ENCODE measurements around the gene ERP44.

ERP44 gene

GRCh38 chr9:99977033-99977792, 121.6 kb downstream of the ERP44 start:
- no peak for TF ChIP-seq CTCF (conservative IDR thresholded peaks at IDR 0.05; ENCODE audit: low read depth, low read length)
- no peak overlapping the region for H3K4me3 ChIP-seq (ENCODE audit: low read length)
- DNase-seq (ENCODE audit: low read depth), result no peak

GRCh38 chr9:99973455-99973854, 125.3 kb downstream of the ERP44 start:
- no peak overlapping the region for H3K4me3 ChIP-seq (ENCODE audit: low read length)
- no peak for TF ChIP-seq CTCF (conservative IDR thresholded peaks at IDR 0.05; ENCODE audit: low read depth, low read length)
- no peak for DNase-seq (ENCODE audit: low read depth)

- no peak overlapping the region for H3K4me3 ChIP-seq (ENCODE audit: low read length)
- no peak for TF ChIP-seq CTCF (conservative IDR thresholded peaks at IDR 0.05; ENCODE audit: low read depth, low read length)
- no peak for DNase-seq (ENCODE audit: low read depth)
Measured at GRCh38 chr9:99971410-99971809, 127.4 kb downstream of the ERP44 start.

- no peak for DNase-seq (ENCODE audit: low read depth)
- TF ChIP-seq CTCF (conservative IDR thresholded peaks at IDR 0.05; ENCODE audit: low read depth, low read length), result no peak
- no peak overlapping the region for H3K4me3 ChIP-seq (ENCODE audit: low read length)
Measured at GRCh38 chr9:99970481-99970880, 128.3 kb downstream of the ERP44 start.

GRCh38 chr9:99967457-99967856, 131.3 kb downstream of the ERP44 start:
- no peak for TF ChIP-seq CTCF (conservative IDR thresholded peaks at IDR 0.05; ENCODE audit: low read depth, low read length)
- H3K4me3 ChIP-seq (ENCODE audit: low read length), result no peak overlapping the region
- DNase-seq (ENCODE audit: low read depth), result no peak

- TF ChIP-seq CTCF (conservative IDR thresholded peaks at IDR 0.05; ENCODE audit: low read depth, low read length), result no peak
- DNase-seq (ENCODE audit: low read depth), result peak; percentile 32
- H3K4me3 ChIP-seq (ENCODE audit: low read length), result no peak overlapping the region
Measured at GRCh38 chr9:99966716-99967115, 132.1 kb downstream of the ERP44 start.

- DNase-seq (ENCODE audit: low read depth), result no peak
Measured at GRCh38 chr9:99966001-99966400, 132.8 kb downstream of the ERP44 start.

More at GRCh38 chr9:99966001-99966400, 132.8 kb downstream of the ERP44 start:
- TF ChIP-seq CTCF (conservative IDR thresholded peaks at IDR 0.05; ENCODE audit: low read depth, low read length), result no peak
- H3K4me3 ChIP-seq (ENCODE audit: low read length), result no peak overlapping the region
